BE2C (cell line): ENCODE measurements around the gene B4GAT1.
"Not testable (repeated sequence)": the region's sequence is repeated elsewhere in the genome, so short reads cannot be mapped to it uniquely, and the experiment has no call there.

Experiments used
- DNase-seq: peaks from one replicate; pipeline ENCODE4 v3.0.0-alpha.2; 2020
- H3K27me3 ChIP-seq: fragments of 250-450 bp; sonication (Bioruptor Pico); 2 replicates; pipeline ENCODE4 v1.5.1; 2020; ENCODE audit warnings: mild to moderate bottlenecking
- H3K36me3 ChIP-seq: fragments of 250-450 bp; sonication (Bioruptor Pico); 2 replicates; pipeline ENCODE4 v1.5.1; 2020; ENCODE audit warnings: mild to moderate bottlenecking
- H3K4me1 ChIP-seq: fragments of 250-450 bp; sonication (Bioruptor Pico); 2 replicates; pipeline ENCODE4 v1.5.1; 2020
- H3K4me3 ChIP-seq: 2 replicates; pipeline ENCODE4 v1.5.1; 2011; ENCODE audit warnings: low read depth, low read length
- H3K9me3 ChIP-seq: fragments of 250-450 bp; sonication (Bioruptor Pico); 2 replicates; pipeline ENCODE4 v1.5.1; 2020
- CTCF ChIP-seq: IDR thresholded peaks from 2 replicates; pipeline ENCODE4 v1.5.1; 2012; ENCODE audit warnings: mild to moderate bottlenecking, low read depth, low read length

Gene B4GAT1

GRCh38 chr11:66380264-66380663, 32.8 kb upstream of the B4GAT1 start:
- 0 out of 2 replicates have a peak, but pooled peaks have one; percentile 12 for TF ChIP-seq CTCF
- H3K4me3 ChIP-seq, DNase-seq: not testable (repeated sequence)

GRCh38 chr11:66373690-66374287, 26.4 kb upstream of the B4GAT1 start:
- not testable (repeated sequence) for H3K27me3 ChIP-seq, DNase-seq, H3K36me3 ChIP-seq, H3K4me3 ChIP-seq, H3K9me3 ChIP-seq, H3K4me1 ChIP-seq

More at GRCh38 chr11:66380264-66380663, 32.8 kb upstream of the B4GAT1 start:
- not testable (repeated sequence) for H3K9me3 ChIP-seq, H3K36me3 ChIP-seq, H3K27me3 ChIP-seq, H3K4me1 ChIP-seq

- no peak for TF ChIP-seq CTCF
- Histone ChIP-seq H3K9me3 (no peaks in the 10 kb centered on the region), H3K36me3 (peaks cover 5% of the 10 kb centered on the region), H3K27me3 (no peaks in the 10 kb centered on the region), H3K4me3 (no peak overlapping the region), H3K4me1 (no peaks in the 10 kb centered on the region)
- DNase-seq = no peak
Observed at GRCh38 chr11:66373265-66373664, 25.8 kb upstream of the B4GAT1 start.

GRCh38 chr11:66371627-66372415, 24.4 kb upstream of the B4GAT1 start, which contains the start of gene SLC29A2:
Gene SLC29A2 (minus strand): TSS chr11:66371760. CDS start chr11:66371591, 169 bp downstream.
- peak; percentile 90 for DNase-seq
- peak within 1 kb of the TSS; percentile 85 for H3K4me3 ChIP-seq
- no peaks in the 10 kb centered on the region for H3K27me3 ChIP-seq
- H3K36me3 ChIP-seq = peaks cover 10% of the 10 kb centered on the region
- no peaks in the 10 kb centered on the region for H3K9me3 ChIP-seq
- TF ChIP-seq CTCF = no peak
- H3K4me1 ChIP-seq = no peaks in the 10 kb centered on the region

- no peak overlapping the region for H3K4me3 ChIP-seq
- H3K36me3 ChIP-seq = peaks cover 10% of the 10 kb centered on the region
- DNase-seq = no peak
- TF ChIP-seq CTCF = no peak
- no peaks in the 10 kb centered on the region for H3K27me3 ChIP-seq
- no peaks in the 10 kb centered on the region for H3K4me1 ChIP-seq
- no peaks in the 10 kb centered on the region for H3K9me3 ChIP-seq
Observed at GRCh38 chr11:66369073-66369894, 21.9 kb upstream of the B4GAT1 start.

- Histone ChIP-seq H3K36me3 (peaks cover 10% of the 10 kb centered on the region), H3K9me3 (no peaks in the 10 kb centered on the region), H3K27me3 (no peaks in the 10 kb centered on the region), H3K4me1 (no peaks in the 10 kb centered on the region), H3K4me3 (no peak overlapping the region)
- DNase-seq = no peak
- no peak for TF ChIP-seq CTCF
Observed at GRCh38 chr11:66368484-66368883, 21.1 kb upstream of the B4GAT1 start.
